ENCODE data around the gene RERE.
"Not testable (repeated sequence)": the region's sequence is repeated elsewhere in the genome, so short reads cannot be mapped to it uniquely, and the experiment has no call there.

RERE gene

DNA sequence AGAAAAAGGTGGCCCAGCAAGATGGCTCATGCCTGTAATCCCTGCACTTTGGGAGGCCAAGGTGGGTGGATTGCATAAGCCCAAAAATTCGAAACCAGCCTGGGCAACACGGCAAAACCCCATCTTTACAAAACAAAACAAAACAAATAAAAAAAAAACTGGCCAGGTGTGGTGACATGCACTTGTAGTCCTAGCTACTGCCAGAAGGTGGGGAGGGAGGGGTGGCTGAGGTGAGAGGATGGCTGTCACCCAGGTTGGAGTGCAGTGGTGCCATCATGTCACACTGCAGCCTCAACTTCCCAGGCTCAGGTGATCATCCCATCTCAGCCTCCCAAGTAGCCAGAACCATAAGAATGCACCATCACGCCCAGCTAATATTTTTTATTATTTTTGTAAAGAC, 22.8 kb downstream of the RERE start:
- DNase-seq: no peak

- DNase-seq: no peak
These were observed 25.6 kb downstream of the RERE start for GRCh38 chr1:8791819-8792218.

DNA sequence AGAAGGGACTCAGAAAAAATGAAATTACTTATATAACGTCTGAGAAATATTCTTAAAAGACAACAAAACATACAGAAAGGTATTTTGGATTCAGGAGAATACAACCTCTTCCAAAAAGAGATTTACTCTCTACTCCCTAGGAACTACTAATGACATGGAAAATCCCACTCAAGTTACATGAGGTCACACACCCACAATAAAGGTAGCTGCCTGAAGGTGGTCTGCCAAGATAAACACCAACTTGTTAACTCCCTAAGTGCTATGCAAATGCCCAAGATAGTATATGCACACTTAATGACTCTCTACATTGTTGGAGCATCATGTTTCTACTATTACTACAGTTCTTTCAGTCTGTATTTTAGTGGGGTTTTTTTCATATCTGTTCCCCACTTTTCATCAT, 26.5 kb downstream of the RERE start:
- DNase-seq: no peak

DNA sequence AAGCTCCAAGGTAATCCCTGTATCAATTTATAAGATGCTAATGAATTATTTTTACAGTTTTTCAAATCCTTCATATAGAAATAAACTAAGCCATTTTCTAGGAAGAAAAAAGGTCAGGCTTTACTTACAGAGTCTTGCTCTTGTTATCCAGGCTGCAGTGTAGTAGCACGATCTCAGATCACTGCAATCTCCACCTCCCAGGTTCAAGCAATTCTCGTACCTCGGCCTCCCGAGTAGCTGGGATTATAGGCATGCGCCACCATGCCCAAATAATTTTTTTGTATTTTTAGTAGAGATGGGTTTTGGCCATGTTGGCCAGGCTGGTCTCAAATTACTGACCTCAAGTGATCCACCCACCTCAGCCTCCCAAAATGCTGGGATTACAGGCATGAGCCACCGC, 27.0 kb downstream of the RERE start:
- no peak for DNase-seq

DNA sequence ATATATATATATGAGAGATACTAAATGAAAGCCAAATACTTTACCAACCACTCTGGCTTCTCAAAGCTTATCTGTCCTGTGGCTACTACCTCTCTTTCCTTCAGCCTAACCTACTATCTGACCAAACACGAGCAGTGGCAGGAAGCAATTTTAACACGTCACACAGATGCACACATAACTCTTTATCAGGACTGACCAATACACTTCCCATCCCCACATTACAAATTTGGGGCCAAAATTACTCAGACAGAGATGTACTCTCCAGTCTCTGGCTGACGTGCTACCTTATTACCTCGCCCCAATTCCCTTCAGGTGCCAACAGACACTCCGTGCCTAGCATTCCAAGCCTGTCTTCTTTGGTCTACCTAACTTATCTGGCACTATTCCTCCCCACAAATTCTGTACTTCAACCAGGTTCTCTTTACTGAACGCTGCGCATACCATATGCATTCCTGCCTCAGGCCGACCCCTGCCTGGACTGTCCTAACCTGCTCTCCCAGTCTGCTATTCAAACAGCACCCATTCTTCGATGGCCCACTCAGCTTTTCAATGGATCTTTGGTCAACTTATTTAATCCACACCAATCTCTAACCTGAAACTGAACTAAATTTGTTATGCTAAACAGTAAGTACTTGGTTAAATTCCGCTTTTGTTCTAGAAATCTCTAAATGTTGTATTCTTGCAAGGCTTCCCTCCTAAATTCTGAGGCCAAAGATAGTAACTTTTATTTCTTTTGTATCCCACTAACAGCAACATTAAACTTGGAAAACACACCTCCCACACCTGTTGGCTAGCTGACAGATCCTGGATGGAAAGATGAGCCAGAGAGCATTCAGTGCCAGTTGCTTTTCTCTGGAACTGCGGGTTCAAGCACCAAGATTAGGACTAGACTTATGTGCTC, 27.9 kb downstream of the RERE start:
- DNase-seq: no peak

DNA sequence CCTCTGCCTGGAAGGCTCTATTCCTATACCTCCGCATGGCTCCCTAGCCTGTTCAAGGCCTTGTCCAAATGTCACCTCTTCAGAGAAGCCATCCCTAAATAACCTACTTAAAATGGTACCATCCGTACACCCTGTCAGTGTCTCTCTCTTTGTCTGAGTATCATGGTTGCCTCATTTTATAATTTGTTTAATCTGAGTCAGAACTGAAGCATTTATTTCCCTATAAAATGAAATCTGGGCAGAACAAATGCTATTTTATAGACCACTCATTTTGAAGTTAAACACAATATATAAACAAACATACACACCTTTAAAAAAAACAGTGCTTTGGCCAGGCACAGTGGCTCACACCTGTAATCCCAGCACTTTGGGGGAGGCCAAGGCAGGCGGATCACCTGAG, 30.2 kb downstream of the RERE start:
- no peak for DNase-seq

DNA sequence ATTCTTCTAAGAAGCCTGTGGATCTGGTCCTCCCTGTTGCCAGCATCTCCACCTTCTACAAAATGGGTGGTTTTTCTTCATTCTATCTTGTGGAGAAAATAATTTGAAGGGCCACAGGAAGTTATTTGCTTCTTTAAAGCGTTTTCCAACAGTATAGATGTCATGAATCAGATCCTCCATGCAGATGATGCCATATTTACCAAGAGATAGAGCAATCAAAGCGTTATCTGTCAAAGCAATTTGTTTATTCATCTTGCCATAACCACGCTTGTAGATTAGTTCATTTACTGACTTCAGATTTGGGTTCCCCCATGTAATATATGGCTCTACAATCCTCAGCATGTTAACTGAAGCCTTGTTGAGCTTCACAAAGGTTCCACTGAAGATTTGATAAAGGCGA, 31.2 kb downstream of the RERE start:
- not testable (repeated sequence) for DNase-seq

DNA sequence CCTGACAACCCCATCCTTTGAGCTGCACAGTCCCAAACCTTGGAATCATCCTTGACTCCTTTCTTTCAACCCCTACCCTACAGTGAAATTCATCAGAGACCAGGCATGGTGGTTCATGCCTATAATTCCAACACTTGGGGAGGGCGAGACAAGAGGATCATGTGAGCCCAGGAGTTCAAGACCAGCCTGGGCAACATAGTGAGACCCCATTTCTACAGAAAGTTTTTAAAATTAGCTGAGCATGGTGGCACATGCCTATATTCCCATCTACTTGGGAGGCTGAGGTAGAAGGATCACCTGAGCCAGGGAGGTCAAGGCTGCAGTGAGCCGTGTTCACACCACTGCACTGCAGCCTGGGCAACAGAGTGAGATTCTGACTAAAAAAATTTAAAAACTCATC, 34.5 kb downstream of the RERE start:
- no peak for DNase-seq

DNA sequence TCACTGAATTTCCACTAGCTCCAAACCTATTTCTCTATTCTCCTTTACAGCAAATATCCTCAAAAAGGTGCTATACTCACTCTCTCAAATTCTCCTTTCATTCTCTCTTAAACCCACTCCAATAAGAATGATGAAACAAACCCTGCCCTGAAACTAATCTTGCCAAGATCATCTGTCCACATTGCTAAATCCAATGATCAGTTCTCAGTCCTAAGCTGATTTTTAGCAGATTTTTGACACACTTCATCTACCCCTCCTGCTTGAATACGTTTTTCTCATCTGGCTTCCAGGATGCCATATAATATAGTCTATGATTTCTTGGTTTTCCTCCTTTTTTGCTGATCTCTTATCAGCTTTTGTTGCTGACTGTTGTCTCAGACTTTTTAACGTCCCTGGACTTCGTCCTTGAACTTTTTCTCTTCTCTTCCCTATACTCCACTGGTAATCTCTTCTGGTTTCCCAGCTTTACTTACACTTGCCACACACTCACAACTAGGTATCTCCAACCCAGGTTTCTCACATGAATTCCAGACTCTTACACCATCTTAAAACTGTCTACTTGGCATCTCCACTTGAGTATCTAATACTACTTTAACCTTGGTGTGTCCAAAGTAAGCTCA, 35.3 kb downstream of the RERE start:
- no peak for DNase-seq

- no peak for DNase-seq
These were observed 37.0 kb downstream of the RERE start for GRCh38 chr1:8780405-8780804.

- DNase-seq: no peak
These were observed 39.6 kb downstream of the RERE start for GRCh38 chr1:8777867-8778266.

DNA sequence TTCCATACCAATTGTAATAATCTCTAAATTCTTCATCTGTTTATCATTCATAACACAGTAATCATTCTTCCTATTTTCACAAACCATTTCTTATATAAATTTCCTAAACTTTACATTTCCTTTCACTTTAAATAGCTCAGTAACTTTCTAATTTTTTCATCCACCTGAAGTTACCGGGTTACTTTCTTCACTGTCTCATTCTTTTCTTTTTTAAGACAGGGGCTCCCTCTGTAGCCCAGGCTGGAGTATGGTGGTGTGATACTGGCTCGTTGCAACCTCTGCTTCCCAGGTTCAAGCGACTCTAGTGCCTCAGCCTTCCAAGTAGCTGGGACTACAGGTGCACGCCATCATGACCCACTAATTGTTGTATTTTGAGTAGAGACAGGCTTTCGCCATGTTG, 41.3 kb downstream of the RERE start:
- no peak for DNase-seq

DNA sequence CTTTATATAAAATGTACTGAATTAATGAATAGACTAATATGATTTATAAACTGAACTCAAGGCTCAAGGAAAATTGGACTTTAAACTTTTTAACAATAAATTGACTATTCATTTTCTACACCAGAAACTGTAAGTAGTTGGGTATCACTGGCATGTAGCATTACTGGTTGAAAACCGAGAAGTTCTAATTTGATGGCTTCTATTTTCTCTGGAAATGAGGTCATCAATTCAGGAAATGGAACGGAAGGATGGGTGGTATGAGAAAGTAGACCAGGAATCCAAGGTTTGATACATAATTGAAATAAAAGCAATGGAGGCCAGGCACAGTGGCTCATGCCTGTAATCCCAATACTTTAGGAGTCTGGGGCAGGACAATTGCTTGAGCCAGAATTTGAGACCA, 50.4 kb downstream of the RERE start:
- DNase-seq: no peak

DNA sequence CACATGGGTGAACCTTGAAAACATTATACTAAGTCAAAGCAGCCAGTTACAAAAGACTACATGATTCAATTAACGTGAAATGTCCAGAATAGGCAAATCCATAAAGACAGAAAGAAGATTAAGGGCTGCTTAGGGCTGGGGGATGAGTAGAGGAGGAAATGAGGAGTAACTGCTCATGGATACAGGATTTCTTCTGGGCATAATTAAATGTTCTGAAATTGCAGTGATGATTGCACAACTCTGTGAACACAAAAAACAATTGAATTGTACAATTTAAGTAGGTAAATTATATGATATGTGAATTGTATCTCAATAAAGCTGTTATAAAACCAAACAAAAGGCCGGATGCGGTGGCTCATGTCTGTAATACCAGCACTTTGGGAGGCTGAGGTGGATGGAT, 52.2 kb downstream of the RERE start:
- no peak for DNase-seq

DNA sequence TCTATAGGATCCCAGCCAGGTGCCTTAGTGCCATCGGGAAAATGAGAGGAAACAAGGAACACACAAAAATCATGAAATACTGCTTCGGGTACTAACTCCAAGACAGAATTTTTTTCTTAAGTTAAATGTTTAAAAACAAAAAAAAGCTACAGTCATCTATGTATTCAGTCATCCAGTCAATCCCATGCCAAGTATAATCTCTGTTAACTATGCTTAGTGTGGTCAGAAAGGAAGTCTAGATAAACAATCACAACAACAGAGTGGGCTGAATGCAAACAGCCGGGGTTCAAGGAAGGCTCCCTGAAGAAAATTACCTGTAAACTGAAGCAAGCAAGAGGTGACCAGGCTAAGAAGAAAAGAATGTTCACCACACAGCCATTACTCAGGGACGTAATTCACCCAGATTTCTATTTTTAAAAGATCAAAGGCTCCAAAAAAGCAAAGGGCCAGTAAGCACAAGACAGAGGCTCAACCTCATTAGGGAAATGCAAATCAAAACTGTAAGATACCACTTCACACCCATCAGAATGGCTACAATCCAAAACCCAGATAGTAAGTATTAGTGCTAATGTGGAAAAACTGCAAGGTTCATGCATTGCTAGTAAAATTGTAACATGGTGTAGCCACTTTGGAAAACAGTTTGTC, 53.0 kb downstream of the RERE start:
- no peak for DNase-seq

DNA sequence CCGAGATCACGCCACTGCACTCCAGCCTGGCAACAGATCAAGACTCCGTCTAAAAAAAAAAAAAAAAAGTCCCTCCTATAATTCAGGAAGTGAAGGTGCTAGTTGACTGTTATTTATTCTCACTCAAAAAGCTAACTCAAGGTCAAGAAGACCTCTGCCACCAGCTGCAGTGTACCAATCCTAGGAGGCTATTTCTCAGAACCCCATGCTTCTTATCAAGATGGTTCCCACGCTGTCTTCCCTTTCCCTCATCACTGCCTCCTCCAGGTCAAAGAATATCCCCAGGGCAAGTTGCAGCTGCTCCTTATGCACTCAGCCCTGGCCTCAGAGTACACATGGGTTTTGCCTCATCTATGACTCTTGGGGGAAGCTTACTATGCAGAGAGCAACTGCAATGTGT, 53.6 kb downstream of the RERE start:
- peak; percentile 7 for DNase-seq

- no peak for DNase-seq
These were observed 62.4 kb downstream of the RERE start for GRCh38 chr1:8754993-8755392.

DNA sequence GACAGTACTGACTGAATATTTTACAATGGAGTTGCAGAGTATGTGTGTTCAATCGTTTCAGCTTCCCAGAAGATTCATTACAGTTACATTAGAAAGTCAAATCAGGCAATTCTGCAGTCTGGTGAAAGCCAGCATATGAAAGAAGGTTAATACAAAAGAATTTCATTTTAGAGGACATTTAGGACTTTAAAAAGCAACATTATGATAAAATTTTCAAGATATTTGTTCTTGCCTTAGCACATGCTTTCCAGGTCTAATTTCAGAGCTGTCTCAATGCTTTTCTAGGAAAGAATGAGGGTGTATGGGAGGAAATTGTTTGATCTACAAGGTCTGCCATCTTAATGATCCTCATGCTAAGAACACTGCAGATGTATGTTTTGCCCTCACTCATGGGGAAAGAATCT, 63.2 kb downstream of the RERE start:
- DNase-seq: no peak

- no peak for DNase-seq
These were observed 63.7 kb downstream of the RERE start for GRCh38 chr1:8753736-8754135.

DNA sequence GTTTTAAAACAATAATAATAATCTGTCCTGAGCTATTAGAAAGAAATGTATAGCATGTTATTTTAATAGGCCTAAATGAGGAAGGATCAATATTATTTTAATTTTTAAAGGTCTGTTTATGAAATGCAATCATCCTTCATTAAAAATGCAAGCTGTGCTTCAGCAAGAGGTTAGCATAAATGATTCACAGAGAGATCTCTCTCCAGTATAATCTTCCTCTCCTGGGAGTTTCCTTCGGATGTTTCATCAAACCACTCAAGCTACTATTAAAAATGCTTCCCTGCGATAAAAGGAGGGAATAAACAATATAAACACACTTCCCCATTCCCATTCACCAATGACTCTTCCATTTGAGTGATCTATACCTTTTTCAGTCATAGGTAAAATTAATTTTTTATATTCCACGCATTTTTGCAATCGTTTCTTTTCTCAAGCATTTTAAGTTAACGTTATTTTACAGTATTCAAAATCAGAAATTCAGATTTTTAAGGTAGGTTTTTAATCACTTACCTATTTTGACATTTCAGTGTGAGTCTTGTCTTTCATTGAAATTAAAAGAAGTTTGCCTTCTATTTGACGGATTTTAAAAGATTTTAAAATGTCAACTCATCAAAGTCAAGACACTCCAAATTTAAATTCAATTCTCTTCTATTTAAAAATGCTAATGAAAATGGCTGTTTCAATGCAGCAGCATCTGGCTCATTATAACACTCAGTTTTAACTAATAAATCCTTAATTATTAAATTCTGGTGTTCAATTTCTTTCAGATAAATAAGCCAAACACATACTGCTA, 64.3 kb downstream of the RERE start:
- DNase-seq: no peak

DNA sequence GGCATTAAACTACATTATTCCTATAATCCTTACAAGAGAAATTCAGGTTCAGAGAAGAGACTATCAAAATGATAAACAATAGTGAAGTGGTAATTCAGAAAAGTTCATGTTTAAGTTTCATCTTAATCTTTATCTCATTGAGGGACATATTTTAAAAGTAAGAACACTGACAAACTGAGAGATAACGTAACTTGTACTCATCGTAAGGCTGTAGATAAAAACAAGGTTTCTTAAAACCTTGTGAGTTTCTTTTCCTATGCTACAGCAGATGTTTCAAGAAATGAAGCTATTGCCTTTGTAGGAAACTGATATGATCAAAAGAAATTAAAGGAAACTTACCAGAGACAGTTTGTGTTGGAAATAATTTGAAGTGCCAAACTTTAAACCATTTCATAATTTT, 65.0 kb downstream of the RERE start:
- DNase-seq: no peak

DNA sequence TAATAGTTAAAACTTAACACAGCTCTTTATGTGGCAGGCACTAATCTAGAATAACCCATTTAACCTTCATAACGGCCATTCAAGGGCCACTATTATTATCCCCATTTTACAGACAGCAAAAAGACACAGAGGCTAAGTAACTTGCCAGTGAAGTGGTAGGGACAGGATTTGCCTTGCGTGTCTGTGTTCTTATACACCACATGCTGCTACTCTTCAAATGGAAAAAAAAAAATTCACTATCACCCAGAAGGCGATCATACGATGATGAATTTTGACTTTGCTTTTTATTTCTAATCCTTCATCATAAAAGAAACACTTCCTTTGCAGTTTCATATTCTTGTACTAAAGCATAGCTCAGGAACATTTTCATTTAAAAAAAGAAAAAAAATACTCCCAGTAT, 65.5 kb downstream of the RERE start:
- no peak for DNase-seq
